HepG2 (cell line): Measurements from ENCODE around the gene LGALS9. TPM values are rescaled to one million over a fixed set of nuclear protein-coding genes. Genes with fewer than 3 reads are reported as not detected.

Source experiments
- ATAC-seq: fragments of 200-7000 bp; cut with Tn5 transposase; 3 replicates; pipeline ENCODE4 v1.9.1; 2020; ENCODE audit warnings: mild to moderate bottlenecking, moderate library complexity
- BruUV-seq: library from RNA; stranded (reverse); fragments of 400-500 nt; replicated peaks from 2 replicates; lab custom pipeline; 2021; lab: Mats Ljungman, UMichigan
- CTCF ChIA-PET: fragments of 300-600 bp; formaldehyde crosslinking; extraction: SDS; loops from one replicate; lab custom pipeline; 2021; ENCODE audit warnings: low total read pairs, inconsistent platforms, low intra/inter-chr PET ratio; lab: Yijun Ruan, JAX
- POLR2A ChIA-PET: fragments of 350-600 bp; sonication (Branson Sonifier 250); formaldehyde crosslinking; loops from one replicate; lab custom pipeline; 2020; ENCODE audit warnings: antibody characterized with exemption, inconsistent platforms; lab: Yijun Ruan, JAX
- DNase-seq: peaks from one replicate; pipeline ENCODE4 v3.0.0-alpha.2; 2015; ENCODE audit warnings: low spot score
- FAIRE-seq: peaks from 3 replicates; lab custom pipeline; 2011; peaks lifted over from hg19 to GRCh38; lab: Jason Lieb, UNC
- H2AFZ ChIP-seq: one replicate; pipeline ENCODE4 v1.6.1; 2011; ENCODE audit warnings: low read length, inconsistent platforms
- H3K27ac ChIP-seq: fragments of 300-600 bp; 3 replicates; pipeline ENCODE4 v1.8.0; 2011; ENCODE audit warnings: mixed run types, mild to moderate bottlenecking, mixed read lengths, low read length, inconsistent platforms; ENCODE audit not compliant: insufficient read depth; ENCODE audit errors: extremely low read length
- H3K27me3 ChIP-seq, 2 experiments: fragments of 200-600 bp in 1 of 2; 2 replicates in 1 of 2; 3 replicates in 1 of 2; pipeline versions ENCODE4 v1.6.0 to v1.8.0; 2011; ENCODE audit warnings: low read length in 2 of 2, mild to moderate bottlenecking in 2 of 2, moderate library complexity in 2 of 2, inconsistent platforms in 1 of 2; ENCODE audit not compliant: insufficient read depth in 2 of 2, control insufficient read depth in 1 of 2
- H3K36me3 ChIP-seq, 2 experiments: fragments of 200-600 bp in 1 of 2; replicated peaks in 1 of 2; 2 replicates in 1 of 2; 3 replicates in 1 of 2; pipeline versions ENCODE4 v1.5.1 to v1.8.0; 2011; ENCODE audit warnings: low read length in 2 of 2, inconsistent platforms in 1 of 2; ENCODE audit not compliant: insufficient read depth in 2 of 2, control insufficient read depth in 1 of 2
- H3K4me1 ChIP-seq: 2 replicates; pipeline ENCODE4 v1.5.1; 2012; ENCODE audit warnings: low read length, inconsistent platforms; ENCODE audit not compliant: insufficient read depth
- H3K4me2 ChIP-seq: 2 replicates; pipeline ENCODE4 v1.6.0; 2011; ENCODE audit warnings: low read depth, low read length, inconsistent platforms
- H3K4me3 ChIP-seq, 3 experiments: fragments of 200-600 bp in 1 of 3; sonication (generic), shearing (Covaris generic) in 1 of 3; replicated peaks in 1 of 3; 2 replicates each; pipeline ENCODE4 v1.5.1; 2011 to 2016; ENCODE audit warnings: low read length in 3 of 3, inconsistent platforms in 2 of 3, low read depth in 2 of 3, mild to moderate bottlenecking in 2 of 3, control low read depth in 1 of 3, mixed read lengths in 1 of 3; ENCODE audit not compliant: insufficient read depth in 1 of 3
- H3K79me2 ChIP-seq: one replicate; pipeline ENCODE4 v1.6.1; 2011; ENCODE audit warnings: low read length, inconsistent platforms; ENCODE audit not compliant: insufficient read depth
- H3K9ac ChIP-seq: 2 replicates; pipeline ENCODE4 v1.6.0; 2011; ENCODE audit warnings: mild to moderate bottlenecking, low read depth, low read length, inconsistent platforms; ENCODE audit not compliant: insufficient read depth
- H3K9me3 ChIP-seq: 2 replicates; pipeline ENCODE4 v1.5.1; 2012; ENCODE audit warnings: mild to moderate bottlenecking, low read length
- H4K20me1 ChIP-seq: 2 replicates; pipeline ENCODE4 v1.6.0; 2011; ENCODE audit warnings: inconsistent platforms, mild to moderate bottlenecking, low read length, moderate library complexity; ENCODE audit not compliant: insufficient read depth
- CCDC6 ChIP-seq: sonication (generic); formaldehyde crosslinking; IDR thresholded peaks from 2 replicates; pipeline ENCODE4 v1.8.1; 2022; ENCODE audit warnings: mild to moderate bottlenecking, missing genetic modification reagents, moderate library complexity
- MIER2 ChIP-seq: IDR thresholded peaks from 2 replicates; pipeline ENCODE4 v1.6.1; 2016; ENCODE audit warnings: missing biosample characterization, missing genetic modification reagents
- MTF1 ChIP-seq: sonication (generic); formaldehyde crosslinking; IDR thresholded peaks from 2 replicates; pipeline ENCODE4 v1.5.0; 2020; ENCODE audit warnings: missing genetic modification reagents
- ONECUT2 ChIP-seq: sonication (generic); formaldehyde crosslinking; IDR thresholded peaks from 2 replicates; pipeline ENCODE4 v1.4.0; 2020; ENCODE audit warnings: missing genetic modification reagents
- ZNF230 ChIP-seq: sonication (generic); formaldehyde crosslinking; IDR thresholded peaks from 2 replicates; pipeline ENCODE4 v1.4.0; 2020; ENCODE audit warnings: mild to moderate bottlenecking, missing genetic modification reagents
- ZNF24 ChIP-seq: fragments of 450-650 bp; IDR thresholded peaks from 2 replicates; pipeline ENCODE4 v1.6.1; 2017; ENCODE audit warnings: antibody characterized with exemption, mild to moderate bottlenecking
- ZSCAN21 ChIP-seq: sonication (generic); formaldehyde crosslinking; IDR thresholded peaks from 2 replicates; pipeline ENCODE4 v1.8.0; 2022; ENCODE audit warnings: mild to moderate bottlenecking, missing genetic modification reagents, moderate library complexity, borderline replicate concordance
- WGBS: methylation state at CpG from one replicate; pipeline ENCODE4 v1.1.6; 2017; ENCODE audit warnings: low lambda C conversion rate; 5-methylcytosine and 5-hydroxymethylcytosine counted together
- in situ Hi-C: cut with HindIII; loops from 2 replicates; pipeline ENCODE4 v1.10.0; 2017; ENCODE audit warnings: low pct_unique_long_range_greater_than_20kb; ENCODE audit not compliant: extremely low pct_ligation_motif_present
- intact Hi-C: fragments of 100-400 bp; cut with micrococcal nuclease; formaldehyde crosslinking; loops from one replicate; pipeline ENCODE4 v1.10.0; 2022; ENCODE audit not compliant: unreplicated experiment
- polyA plus RNA-seq, 8 experiments: library from polyadenylated mRNA; depleted of rRNA in 3 of 8; stranded (reverse) in 7 of 8; unstranded in 1 of 8; fragments of >200 nt; fragmentation: Illumina TruSeq in 4 of 8; extraction: Trizol in 4 of 8; gene quantifications; 2 replicates each; pipeline versions ENCODE4 v1.2.1 to v1.2.3, GENCODE V29; 2011 to 2016; ENCODE audit warnings: low read depth in 4 of 8, missing spikeins in 1 of 8, mixed read lengths in 1 of 8; ENCODE audit not compliant: insufficient read depth in 1 of 8
- total RNA-seq, 5 experiments: library from RNA; depleted of rRNA; stranded (reverse); fragments of >200 nt; fragmentation: Illumina TruSeq; extraction: Trizol; gene quantifications; 2 replicates each; pipeline ENCODE4 v1.2.3, GENCODE V29; 2016; ENCODE audit warnings: low read depth in 1 of 5
- TF ChIP-seq, protein P1 (sequence below): sonication (generic); formaldehyde crosslinking; IDR thresholded peaks from 2 replicates; pipeline ENCODE4 v1.8.0; 2022; ENCODE audit warnings: mild to moderate bottlenecking, missing genetic modification reagents, moderate library complexity
- TF ChIP-seq, protein P2 (sequence below): IDR thresholded peaks from 2 replicates; pipeline ENCODE4 v1.6.1; 2016; ENCODE audit warnings: low read depth
- TF ChIP-seq, protein P3 (sequence below), 2 experiments: IDR thresholded peaks; 2 replicates each; pipeline ENCODE4 v1.6.1; 2011 to 2012; ENCODE audit warnings: low read length in 2 of 2, borderline replicate concordance in 1 of 2, low read depth in 1 of 2, mild to moderate bottlenecking in 1 of 2, moderate library complexity in 1 of 2

LGALS9 gene
- total and polyA plus RNA-seq, 2 of the 13 experiments (the other 11 are each of a cell fraction or from before 2014, with no cell fraction given) = 0.40 to 1.4 TPM

DNA sequence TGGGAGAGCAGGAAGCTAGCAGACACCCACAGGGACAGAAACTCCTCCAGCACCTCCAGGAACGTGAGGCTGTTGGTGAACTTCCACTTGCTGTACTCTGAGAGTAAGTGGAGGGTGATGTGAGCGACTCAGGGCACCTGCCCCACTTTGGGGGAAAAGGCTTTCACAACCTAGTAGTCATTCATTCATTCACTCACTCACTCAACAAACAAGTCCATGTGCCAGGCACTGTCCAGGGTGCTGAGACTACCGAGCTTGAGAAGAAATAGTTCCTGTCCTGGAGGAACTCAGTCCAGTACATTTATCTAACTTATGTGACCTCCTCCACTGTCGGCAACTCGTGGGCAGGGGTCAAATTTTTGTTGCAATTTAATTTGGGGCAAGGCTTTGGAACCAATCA is 26.6 kb downstream of the LGALS9 start:
- Histone ChIP-seq H3K9ac (no peak overlapping the region), H3K4me3 (no peak overlapping the region), H3K4me1 (no peaks in the 10 kb centered on the region), H3K9me3 (no peaks in the 10 kb centered on the region), H3K27me3 (peaks cover 2 to 4% of the 10 kb centered on the region in 2 experiments; a peak in 3 of 5 replicates), H3K27ac (no peak overlapping the region), H2AFZ (no peak overlapping the region), H3K4me2 (no peak overlapping the region), H4K20me1 (no peaks in the 10 kb centered on the region), H3K36me3 (no peaks in the 10 kb centered on the region)
- DNase-seq (no peak), ATAC-seq (no peak)
- ChIA-PET CTCF (no interaction called here), POLR2A (no interaction called here)
- WGBS = 0% methylated on average over 2 of the region's 5 CpGs
- BruUV-seq = no TSS peak
- in situ Hi-C loops (loop anchor here (5.0 to 10.0 kb wide), 2 partner anchors 100 to 227 kb away; no protein-coding TSS in a partner anchor), intact Hi-C loops (no loop called here)
- TF ChIP-seq ZNF230 (CRISPR knock-in tag) (no peak), CCDC6 (no peak), ZNF24 (peak; percentile 68; the same call in 1 of the 2 replicates), ONECUT2 (CRISPR knock-in tag) (no peak), MTF1 (CRISPR knock-in tag) (no peak), ZSCAN21 (CRISPR knock-in tag) (no peak), MIER2 (CRISPR knock-in tag) (peak; percentile 91)
- TF ChIP-seq, protein P1, sequence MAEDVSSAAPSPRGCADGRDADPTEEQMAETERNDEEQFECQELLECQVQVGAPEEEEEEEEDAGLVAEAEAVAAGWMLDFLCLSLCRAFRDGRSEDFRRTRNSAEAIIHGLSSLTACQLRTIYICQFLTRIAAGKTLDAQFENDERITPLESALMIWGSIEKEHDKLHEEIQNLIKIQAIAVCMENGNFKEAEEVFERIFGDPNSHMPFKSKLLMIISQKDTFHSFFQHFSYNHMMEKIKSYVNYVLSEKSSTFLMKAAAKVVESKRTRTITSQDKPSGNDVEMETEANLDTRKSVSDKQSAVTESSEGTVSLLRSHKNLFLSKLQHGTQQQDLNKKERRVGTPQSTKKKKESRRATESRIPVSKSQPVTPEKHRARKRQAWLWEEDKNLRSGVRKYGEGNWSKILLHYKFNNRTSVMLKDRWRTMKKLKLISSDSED = no peak
- TF ChIP-seq, protein P2, sequence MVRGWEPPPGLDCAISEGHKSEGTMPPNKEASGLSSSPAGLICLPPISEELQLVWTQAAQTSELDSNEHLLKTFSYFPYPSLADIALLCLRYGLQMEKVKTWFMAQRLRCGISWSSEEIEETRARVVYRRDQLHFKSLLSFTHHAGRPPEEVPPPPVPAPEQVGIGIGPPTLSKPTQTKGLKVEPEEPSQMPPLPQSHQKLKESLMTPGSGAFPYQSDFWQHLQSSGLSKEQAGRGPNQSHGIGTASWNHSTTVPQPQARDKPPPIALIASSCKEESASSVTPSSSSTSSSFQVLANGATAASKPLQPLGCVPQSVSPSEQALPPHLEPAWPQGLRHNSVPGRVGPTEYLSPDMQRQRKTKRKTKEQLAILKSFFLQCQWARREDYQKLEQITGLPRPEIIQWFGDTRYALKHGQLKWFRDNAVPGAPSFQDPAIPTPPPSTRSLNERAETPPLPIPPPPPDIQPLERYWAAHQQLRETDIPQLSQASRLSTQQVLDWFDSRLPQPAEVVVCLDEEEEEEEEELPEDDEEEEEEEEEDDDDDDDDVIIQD (CRISPR knock-in tag) = no peak
- TF ChIP-seq, protein P3, sequence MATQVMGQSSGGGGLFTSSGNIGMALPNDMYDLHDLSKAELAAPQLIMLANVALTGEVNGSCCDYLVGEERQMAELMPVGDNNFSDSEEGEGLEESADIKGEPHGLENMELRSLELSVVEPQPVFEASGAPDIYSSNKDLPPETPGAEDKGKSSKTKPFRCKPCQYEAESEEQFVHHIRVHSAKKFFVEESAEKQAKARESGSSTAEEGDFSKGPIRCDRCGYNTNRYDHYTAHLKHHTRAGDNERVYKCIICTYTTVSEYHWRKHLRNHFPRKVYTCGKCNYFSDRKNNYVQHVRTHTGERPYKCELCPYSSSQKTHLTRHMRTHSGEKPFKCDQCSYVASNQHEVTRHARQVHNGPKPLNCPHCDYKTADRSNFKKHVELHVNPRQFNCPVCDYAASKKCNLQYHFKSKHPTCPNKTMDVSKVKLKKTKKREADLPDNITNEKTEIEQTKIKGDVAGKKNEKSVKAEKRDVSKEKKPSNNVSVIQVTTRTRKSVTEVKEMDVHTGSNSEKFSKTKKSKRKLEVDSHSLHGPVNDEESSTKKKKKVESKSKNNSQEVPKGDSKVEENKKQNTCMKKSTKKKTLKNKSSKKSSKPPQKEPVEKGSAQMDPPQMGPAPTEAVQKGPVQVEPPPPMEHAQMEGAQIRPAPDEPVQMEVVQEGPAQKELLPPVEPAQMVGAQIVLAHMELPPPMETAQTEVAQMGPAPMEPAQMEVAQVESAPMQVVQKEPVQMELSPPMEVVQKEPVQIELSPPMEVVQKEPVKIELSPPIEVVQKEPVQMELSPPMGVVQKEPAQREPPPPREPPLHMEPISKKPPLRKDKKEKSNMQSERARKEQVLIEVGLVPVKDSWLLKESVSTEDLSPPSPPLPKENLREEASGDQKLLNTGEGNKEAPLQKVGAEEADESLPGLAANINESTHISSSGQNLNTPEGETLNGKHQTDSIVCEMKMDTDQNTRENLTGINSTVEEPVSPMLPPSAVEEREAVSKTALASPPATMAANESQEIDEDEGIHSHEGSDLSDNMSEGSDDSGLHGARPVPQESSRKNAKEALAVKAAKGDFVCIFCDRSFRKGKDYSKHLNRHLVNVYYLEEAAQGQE (IDR thresholded peaks at IDR 0.05; ENCODE audit: borderline replicate concordance in 1 of 2, low read depth in 1 of 2, low read length in 2 of 2) = peak; percentile 41 to 91
- TF ChIP-seq, all 625 proteins: peak for 3
- FAIRE-seq = no peak
- H3K79me2 ChIP-seq = no peaks in the 10 kb centered on the region
